NT2/D1 (cell line): ENCODE results near the gene MYO7A.

Experiments used
- DNase-seq: peaks from one replicate; pipeline ENCODE4 v3.0.0-alpha.2; 2011; ENCODE audit warnings: low read depth, low spot score
- H3K27me3 ChIP-seq: 2 replicates; pipeline ENCODE4 v1.6.0; 2011; ENCODE audit warnings: mild to moderate bottlenecking; ENCODE audit not compliant: insufficient read length, insufficient read depth
- H3K36me3 ChIP-seq: 2 replicates; pipeline ENCODE4 v1.6.1; 2011; ENCODE audit warnings: mild to moderate bottlenecking, low read length, mixed read lengths; ENCODE audit not compliant: insufficient read depth, insufficient read length
- H3K4me1 ChIP-seq: 2 replicates; pipeline ENCODE4 v1.5.1; 2011; ENCODE audit not compliant: insufficient read depth, insufficient read length
- H3K4me3 ChIP-seq: 2 replicates; pipeline ENCODE4 v1.5.1; 2011; ENCODE audit warnings: low read depth; ENCODE audit not compliant: insufficient read length
- H3K9ac ChIP-seq: 2 replicates; pipeline ENCODE4 v1.6.0; 2011; ENCODE audit warnings: low read depth; ENCODE audit not compliant: insufficient read length
- H3K9me3 ChIP-seq: 2 replicates; pipeline ENCODE4 v1.5.1; 2011; ENCODE audit warnings: mild to moderate bottlenecking, low read length; ENCODE audit not compliant: insufficient read depth
- SUZ12 ChIP-seq: IDR thresholded peaks from 2 replicates; pipeline ENCODE4 v1.6.1; 2011; ENCODE audit not compliant: insufficient read length, insufficient read depth; ENCODE audit errors: extremely low read depth
- YY1 ChIP-seq: IDR thresholded peaks from 2 replicates; pipeline ENCODE4 v1.6.1; 2011; ENCODE audit not compliant: insufficient read length, insufficient read depth
- ZNF274 ChIP-seq: IDR thresholded peaks from 2 replicates; pipeline ENCODE4 v1.6.1; 2011; ENCODE audit warnings: mild to moderate bottlenecking, low read depth, low read length

The MYO7A gene

DNA sequence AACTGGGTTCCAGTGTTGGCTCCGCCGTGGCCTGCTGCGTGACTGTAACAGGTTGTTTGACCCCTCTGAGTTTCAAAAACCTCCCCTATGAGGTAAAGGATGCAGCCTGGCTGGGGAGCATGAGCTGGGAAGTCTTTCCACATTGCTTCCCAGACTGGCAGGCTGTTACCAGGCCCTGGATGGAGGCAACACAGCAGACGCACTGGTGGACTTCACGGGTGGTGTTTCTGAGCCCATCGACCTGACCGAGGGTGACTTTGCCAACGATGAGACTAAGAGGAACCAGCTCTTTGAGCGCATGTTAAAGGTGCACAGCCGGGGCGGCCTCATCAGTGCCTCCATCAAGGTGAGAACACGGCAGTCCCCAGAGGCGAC, 14.0 kb upstream of the MYO7A start:
- Histone ChIP-seq H3K9me3 (no peaks in the 10 kb centered on the region), H3K27me3 (no peaks in the 10 kb centered on the region), H3K4me3 (no peak overlapping the region), H3K9ac (no peak overlapping the region), H3K4me1 (peaks cover 13% of the 10 kb centered on the region), H3K36me3 (peaks cover 3% of the 10 kb centered on the region)
- no peak for DNase-seq
- TF ChIP-seq ZNF274 (no peak), YY1 (no peak), SUZ12 (no peak)

GRCh38 chr11:77115181-77115611, 12.8 kb upstream of the MYO7A start:
- DNase-seq = no peak
- no peaks in the 10 kb centered on the region for H3K9me3 ChIP-seq
- no peaks in the 10 kb centered on the region for H3K27me3 ChIP-seq
- no peak overlapping the region for H3K9ac ChIP-seq
- H3K4me1 ChIP-seq = peaks cover 13% of the 10 kb centered on the region
- H3K4me3 ChIP-seq = no peak overlapping the region
- peaks cover 7% of the 10 kb centered on the region for H3K36me3 ChIP-seq
- TF ChIP-seq SUZ12 (no peak), ZNF274 (no peak), YY1 (no peak)

GRCh38 chr11:77115956-77116355, 12.1 kb upstream of the MYO7A start:
- H3K4me3 ChIP-seq = no peak overlapping the region
- H3K27me3 ChIP-seq = no peaks in the 10 kb centered on the region
- H3K36me3 ChIP-seq = peaks cover 12% of the 10 kb centered on the region
- no peak for DNase-seq
- no peak overlapping the region for H3K9ac ChIP-seq
- TF ChIP-seq YY1 = no peak
- no peak for TF ChIP-seq SUZ12
- H3K9me3 ChIP-seq = no peaks in the 10 kb centered on the region
- H3K4me1 ChIP-seq = peaks cover 10% of the 10 kb centered on the region

- no peak for TF ChIP-seq YY1
- TF ChIP-seq ZNF274 = no peak
- TF ChIP-seq SUZ12 = no peak
- H3K27me3 ChIP-seq = no peaks in the 10 kb centered on the region
- H3K4me3 ChIP-seq = no peak overlapping the region
- H3K36me3 ChIP-seq = peaks cover 13% of the 10 kb centered on the region
- H3K4me1 ChIP-seq = peaks cover 7% of the 10 kb centered on the region
- H3K9ac ChIP-seq = no peak overlapping the region
- no peak for DNase-seq
- no peaks in the 10 kb centered on the region for H3K9me3 ChIP-seq
These were observed 10.6 kb upstream of the MYO7A start for GRCh38 chr11:77117492-77117891.

GRCh38 chr11:77118086-77118485, 10.0 kb upstream of the MYO7A start:
- no peak for DNase-seq
- TF ChIP-seq YY1 (no peak), SUZ12 (no peak), ZNF274 (no peak)
- H3K27me3 ChIP-seq = no peaks in the 10 kb centered on the region
- no peaks in the 10 kb centered on the region for H3K9me3 ChIP-seq
- no peak overlapping the region for H3K4me3 ChIP-seq
- peaks cover 2% of the 10 kb centered on the region for H3K4me1 ChIP-seq
- no peak overlapping the region for H3K9ac ChIP-seq
- H3K36me3 ChIP-seq = peaks cover 15% of the 10 kb centered on the region

DNA sequence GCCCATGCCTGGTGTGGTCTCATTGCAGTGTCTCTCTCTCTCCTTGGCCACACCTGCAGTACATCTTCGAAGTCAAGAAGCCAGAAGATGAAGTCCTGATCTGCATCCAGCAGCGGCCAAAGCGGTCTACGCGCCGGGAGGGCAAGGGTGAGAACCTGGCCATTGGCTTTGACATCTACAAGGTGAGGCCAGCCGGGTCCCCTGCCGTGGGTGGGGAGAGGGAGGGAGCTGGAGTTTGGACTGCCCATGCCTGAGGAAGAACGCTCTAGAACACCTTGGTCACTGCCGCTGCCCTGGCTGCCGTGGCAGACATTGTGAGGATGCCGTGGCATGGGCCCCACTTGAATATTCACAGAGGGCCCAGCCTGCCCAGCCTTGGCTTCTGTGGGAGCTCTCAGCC, 9.1 kb upstream of the MYO7A start:
- Histone ChIP-seq H3K36me3 (peaks cover 15% of the 10 kb centered on the region), H3K27me3 (no peaks in the 10 kb centered on the region), H3K4me3 (no peak overlapping the region), H3K4me1 (peaks cover 2% of the 10 kb centered on the region), H3K9ac (no peak overlapping the region), H3K9me3 (no peaks in the 10 kb centered on the region)
- TF ChIP-seq ZNF274 = no peak
- TF ChIP-seq YY1 = no peak
- TF ChIP-seq SUZ12 = no peak
- no peak for DNase-seq

- peaks cover 17% of the 10 kb centered on the region for H3K36me3 ChIP-seq
- no peaks in the 10 kb centered on the region for H3K9me3 ChIP-seq
- no peak overlapping the region for H3K4me3 ChIP-seq
- H3K9ac ChIP-seq = no peak overlapping the region
- H3K27me3 ChIP-seq = no peaks in the 10 kb centered on the region
- no peaks in the 10 kb centered on the region for H3K4me1 ChIP-seq
- DNase-seq = no peak
- TF ChIP-seq YY1 (no peak), SUZ12 (no peak), ZNF274 (no peak)
These were observed 8.5 kb upstream of the MYO7A start for GRCh38 chr11:77119531-77119936.

DNA sequence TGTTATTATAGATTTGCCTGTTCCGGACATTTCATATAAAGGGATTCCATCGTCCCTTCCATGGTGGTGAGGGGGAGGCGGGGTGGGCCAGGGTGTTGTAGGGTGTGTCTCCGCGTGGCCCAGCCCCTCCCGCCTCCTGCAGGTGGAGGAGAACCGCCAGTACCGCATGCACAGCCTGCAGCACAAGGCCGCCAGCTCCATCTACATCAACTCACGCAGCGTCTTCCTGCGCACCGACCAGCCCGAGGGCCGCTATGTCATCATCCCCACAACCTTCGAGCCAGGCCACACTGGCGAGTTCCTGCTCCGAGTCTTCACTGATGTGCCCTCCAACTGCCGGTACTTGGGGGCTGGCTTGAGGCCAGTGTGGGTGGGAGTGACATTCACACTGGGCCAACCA, 7.5 kb upstream of the MYO7A start:
- TF ChIP-seq ZNF274 (no peak), YY1 (no peak), SUZ12 (no peak)
- H3K9ac ChIP-seq = no peak overlapping the region
- peaks cover 17% of the 10 kb centered on the region for H3K36me3 ChIP-seq
- no peaks in the 10 kb centered on the region for H3K9me3 ChIP-seq
- H3K27me3 ChIP-seq = no peaks in the 10 kb centered on the region
- no peak for DNase-seq
- H3K4me1 ChIP-seq = no peaks in the 10 kb centered on the region
- H3K4me3 ChIP-seq = no peak overlapping the region
